Hematopoietic multipotent progenitor cell (in vitro differentiated cells): ENCODE results near the gene MKS1. TPM values are rescaled to one million over a fixed set of nuclear protein-coding genes. Genes with fewer than 3 reads are reported as not detected.

Experiments
- DNase-seq, 3 donors: peaks; one replicate each; pipeline ENCODE4 v3.0.0-alpha.2; 2011 to 2015; ENCODE audit warnings: low read depth in 2 of 3, low spot score in 2 of 3
- total RNA-seq: library from RNA; depleted of rRNA; stranded (reverse); fragments of >200 nt; gene quantifications from one replicate; pipeline ENCODE4 v1.2.3, GENCODE V29; 2012

Gene MKS1
- total RNA-seq, 1 donor = 21.3 TPM

GRCh38 chr17:58205936-58206335, 13.1 kb downstream of the MKS1 start:
- DNase-seq = no peak

GRCh38 chr17:58204796-58205195, 14.3 kb downstream of the MKS1 start:
- no peak for DNase-seq

- DNase-seq = no peak
Observed at GRCh38 chr17:58202859-58203258, 16.2 kb downstream of the MKS1 start.

- DNase-seq = peak; percentile 6 to 69 (median 57)
Observed at GRCh38 chr17:58200024-58200633, 18.9 kb downstream of the MKS1 start.

- DNase-seq = no peak
Observed at GRCh38 chr17:58196610-58197009, 22.4 kb downstream of the MKS1 start.

- DNase-seq = no peak
Observed at GRCh38 chr17:58195518-58196123, 23.4 kb downstream of the MKS1 start.

- no peak for DNase-seq
Observed at GRCh38 chr17:58193641-58194255, 25.3 kb downstream of the MKS1 start.

GRCh38 chr17:58192612-58193011, 26.4 kb downstream of the MKS1 start, which contains the start of gene EPX:
TSS of gene EPX (plus strand) at chr17:58192726. CDS start at chr17:58192847, 121 bp downstream.
- DNase-seq = no peak

GRCh38 chr17:58191241-58191896, 27.7 kb downstream of the MKS1 start:
- no peak for DNase-seq

- peak in 2 of 3 donors; percentile 30 to 58 for DNase-seq
Observed at GRCh38 chr17:58189436-58190146, 29.5 kb downstream of the MKS1 start.

GRCh38 chr17:58187675-58188074, 31.4 kb downstream of the MKS1 start:
- DNase-seq = no peak

- no peak for DNase-seq
Observed at GRCh38 chr17:58187063-58187462, 32.0 kb downstream of the MKS1 start.

- DNase-seq = no peak
Observed at GRCh38 chr17:58186591-58186990, 32.5 kb downstream of the MKS1 start.

- DNase-seq = peak in 1 of 3 donors; percentile 6
Observed at GRCh38 chr17:58184986-58185761, 33.9 kb downstream of the MKS1 start.

GRCh38 chr17:58184308-58184985, 34.6 kb downstream of the MKS1 start:
- peak in 1 of 3 donors; percentile 7 for DNase-seq

GRCh38 chr17:58183514-58183913, 35.5 kb downstream of the MKS1 start:
- no peak for DNase-seq

- DNase-seq = no peak
Observed at GRCh38 chr17:58181796-58182195, 37.3 kb downstream of the MKS1 start.

GRCh38 chr17:58176200-58176599, 42.9 kb downstream of the MKS1 start:
- peak in 2 of 3 donors; percentile 21 to 53 for DNase-seq

- no peak for DNase-seq
Observed at GRCh38 chr17:58174871-58175270, 44.2 kb downstream of the MKS1 start.
